Trophoblast cell (in vitro differentiated cells and primary cell): ENCODE results near the gene BRD4.
A peak's percentile ranks its signal among the peaks of the same experiment; 100 is the strongest.

ENCODE experiments used
- DNase-seq, 2 donors: peaks; one replicate each; pipeline ENCODE4 v3.0.0-alpha.2; 2016
- H2AFZ ChIP-seq: 2 replicates; pipeline ENCODE4 v1.6.1; 2013; ENCODE audit warnings: low read length, moderate library complexity, mild to moderate bottlenecking; ENCODE audit not compliant: insufficient read depth, poor library complexity
- H2AK5ac ChIP-seq: 2 replicates; pipeline ENCODE4 v1.6.1; 2013; ENCODE audit warnings: mild to moderate bottlenecking, low read length
- H2BK120ac ChIP-seq: 2 replicates; pipeline ENCODE4 v1.6.1; 2013; ENCODE audit warnings: low read length, mild to moderate bottlenecking, moderate library complexity; ENCODE audit not compliant: insufficient read depth, poor library complexity
- H2BK12ac ChIP-seq: 2 replicates; pipeline ENCODE4 v1.6.1; 2013; ENCODE audit warnings: mild to moderate bottlenecking, low read length, moderate library complexity
- H2BK5ac ChIP-seq: 2 replicates; pipeline ENCODE4 v1.6.1; 2013; ENCODE audit warnings: low read length, low read depth, moderate library complexity, mild to moderate bottlenecking; ENCODE audit not compliant: poor library complexity
- H3K14ac ChIP-seq: 2 replicates; pipeline ENCODE4 v1.6.1; 2013; ENCODE audit warnings: mild to moderate bottlenecking, low read length
- H3K18ac ChIP-seq: 2 replicates; pipeline ENCODE4 v1.6.1; 2013; ENCODE audit warnings: mild to moderate bottlenecking, low read length
- H3K23ac ChIP-seq: 2 replicates; pipeline ENCODE4 v1.6.1; 2013; ENCODE audit warnings: low read length
- H3K27ac ChIP-seq: 2 replicates; pipeline ENCODE4 v1.5.1; 2013; ENCODE audit warnings: low read depth, mild to moderate bottlenecking, inconsistent platforms, low read length, moderate library complexity
- H3K27me3 ChIP-seq: 2 replicates; pipeline ENCODE4 v1.6.1; 2013; ENCODE audit warnings: inconsistent platforms, mild to moderate bottlenecking, low read length, moderate library complexity; ENCODE audit not compliant: insufficient read depth
- H3K36me3 ChIP-seq, 2 experiments: 1 replicate in 1 of 2; 2 replicates in 1 of 2; pipeline ENCODE4 v1.6.1; 2013; ENCODE audit warnings: low read length in 2 of 2, mild to moderate bottlenecking in 2 of 2, moderate library complexity in 1 of 2; ENCODE audit not compliant: insufficient read depth in 2 of 2, control insufficient read depth in 1 of 2
- H3K4ac ChIP-seq: 2 replicates; pipeline ENCODE4 v1.6.1; 2013; ENCODE audit warnings: low read depth, mild to moderate bottlenecking, low read length, moderate library complexity
- H3K4me1 ChIP-seq, 2 experiments: 1 replicate in 1 of 2; 2 replicates in 1 of 2; pipeline ENCODE4 v1.6.1; 2013; ENCODE audit warnings: low read length in 2 of 2, mild to moderate bottlenecking in 2 of 2, moderate library complexity in 1 of 2; ENCODE audit not compliant: insufficient read depth in 2 of 2, control insufficient read depth in 1 of 2
- H3K4me2 ChIP-seq: 2 replicates; pipeline ENCODE4 v1.6.1; 2013; ENCODE audit warnings: inconsistent platforms, mild to moderate bottlenecking, low read length, moderate library complexity
- H3K4me3 ChIP-seq: 2 replicates; pipeline ENCODE4 v1.5.1; 2013; ENCODE audit warnings: mild to moderate bottlenecking, low read depth, low read length, inconsistent platforms
- H3K79me1 ChIP-seq: one replicate; pipeline ENCODE4 v1.6.1; 2013; ENCODE audit warnings: low read length
- H3K79me2 ChIP-seq: 2 replicates; pipeline ENCODE4 v1.6.1; 2013; ENCODE audit warnings: low read length, mild to moderate bottlenecking; ENCODE audit not compliant: control insufficient read depth, insufficient read depth, poor library complexity
- H3K9ac ChIP-seq: 2 replicates; pipeline ENCODE4 v1.6.1; 2013; ENCODE audit warnings: mild to moderate bottlenecking, low read length
- H3K9me3 ChIP-seq: 2 replicates; pipeline ENCODE4 v1.6.1; 2013; ENCODE audit warnings: low read depth, mild to moderate bottlenecking, control low read depth, inconsistent platforms, low read length; ENCODE audit not compliant: insufficient read depth
- H4K12ac ChIP-seq: 2 replicates; pipeline ENCODE4 v1.6.1; 2013; ENCODE audit warnings: low read depth, mild to moderate bottlenecking, low read length, moderate library complexity
- H4K8ac ChIP-seq: 2 replicates; pipeline ENCODE4 v1.6.1; 2013; ENCODE audit warnings: low read depth, mild to moderate bottlenecking, low read length, moderate library complexity
- H4K91ac ChIP-seq: one replicate; pipeline ENCODE4 v1.6.1; 2013; ENCODE audit warnings: low read depth, mild to moderate bottlenecking, low read length, moderate library complexity
- WGBS: extraction: QIAGEN DNeasy Blood & Tissue Kit; methylation state at CpG from one replicate; pipeline ENCODE4 v1.1.7; 2013; ENCODE audit warnings: missing lambda C conversion rate; ENCODE audit not compliant: insufficient read length, insufficient coverage; ENCODE audit errors: extremely low coverage; 5-methylcytosine and 5-hydroxymethylcytosine counted together

The BRD4 gene

GRCh38 chr19:15328312-15328711, 4.0 kb downstream of the BRD4 start:
- Histone ChIP-seq H2BK12ac (no peak overlapping the region), H2BK5ac (no peak overlapping the region), H3K4me1 (peaks cover 17 to 28% of the 10 kb centered on the region in 2 experiments), H2AK5ac (no peak overlapping the region), H4K12ac (no peak overlapping the region), H4K8ac (no peak overlapping the region), H3K9ac (no peak overlapping the region), H3K79me2 (peaks cover 65% of the 10 kb centered on the region), H3K14ac (no peak overlapping the region), H3K4ac (peak overlapping the region; percentile 93), H3K27ac (no peak overlapping the region), H3K9me3 (no peaks in the 10 kb centered on the region), H3K27me3 (no peaks in the 10 kb centered on the region), H3K18ac (no peak overlapping the region), H2BK120ac (no peak overlapping the region), H3K4me2 (no peak overlapping the region), H3K79me1 (peaks cover 14% of the 10 kb centered on the region), H4K91ac (no peak overlapping the region), H3K23ac (no peak overlapping the region), H2AFZ (no peak overlapping the region), H3K4me3 (no peak overlapping the region), H3K36me3 (no peaks in the 10 kb centered on the region)
- no CpG with 5 or more reads among the region's 10 CpGs for WGBS
- peak; percentile 49 to 74 for DNase-seq

GRCh38 chr19:15324791-15325519, 7.4 kb downstream of the BRD4 start:
- Histone ChIP-seq H3K4me1 (peaks cover 17 to 24% of the 10 kb centered on the region in 2 experiments), H3K9me3 (no peaks in the 10 kb centered on the region), H3K4me2 (peak overlapping the region; percentile 12), H3K79me1 (no peaks in the 10 kb centered on the region), H4K91ac (no peak overlapping the region), H3K9ac (no peak overlapping the region), H4K12ac (no peak overlapping the region), H2AK5ac (no peak overlapping the region), H2BK120ac (no peak overlapping the region), H2BK5ac (no peak overlapping the region), H3K4me3 (no peak overlapping the region), H3K4ac (peak overlapping the region; percentile 97), H3K79me2 (peaks cover 55% of the 10 kb centered on the region), H3K18ac (no peak overlapping the region), H3K14ac (no peak overlapping the region), H3K23ac (no peak overlapping the region), H3K27ac (peak overlapping the region; percentile 16), H2AFZ (no peak overlapping the region), H3K27me3 (no peaks in the 10 kb centered on the region), H4K8ac (no peak overlapping the region), H3K36me3 (no peaks in the 10 kb centered on the region), H2BK12ac (no peak overlapping the region)
- DNase-seq: no peak
- no CpG with 5 or more reads among the region's 6 CpGs for WGBS

- no peaks in the 10 kb centered on the region for H3K36me3 ChIP-seq
- no peak overlapping the region for H3K18ac ChIP-seq
- no peaks in the 10 kb centered on the region for H3K79me1 ChIP-seq
- H3K27ac ChIP-seq: peak overlapping the region; percentile 7
- no peak overlapping the region for H2BK5ac ChIP-seq
- no peak overlapping the region for H2AK5ac ChIP-seq
- peak overlapping the region; percentile 97 for H3K4ac ChIP-seq
- H3K27me3 ChIP-seq: no peaks in the 10 kb centered on the region
- peaks cover 57% of the 10 kb centered on the region for H3K79me2 ChIP-seq
- peak overlapping the region; percentile 37 for H3K9ac ChIP-seq
- no peak overlapping the region for H4K91ac ChIP-seq
- peaks cover 26 to 28% of the 10 kb centered on the region in 2 experiments for H3K4me1 ChIP-seq
- H3K4me2 ChIP-seq: no peak overlapping the region
- H2AFZ ChIP-seq: no peak overlapping the region
- H4K12ac ChIP-seq: no peak overlapping the region
- WGBS: no CpG with 5 or more reads among the region's 5 CpGs
- H2BK120ac ChIP-seq: no peak overlapping the region
- no peak overlapping the region for H3K23ac ChIP-seq
- DNase-seq: peak; percentile 64 to 83
- no peaks in the 10 kb centered on the region for H3K9me3 ChIP-seq
- no peak overlapping the region for H2BK12ac ChIP-seq
- H4K8ac ChIP-seq: no peak overlapping the region
- H3K4me3 ChIP-seq: no peak overlapping the region
- no peak overlapping the region for H3K14ac ChIP-seq
These were observed 8.7 kb downstream of the BRD4 start for GRCh38 chr19:15323496-15324235.

GRCh38 chr19:15321739-15322138, 10.6 kb downstream of the BRD4 start:
- Histone ChIP-seq H3K36me3 (peaks cover 3 to 4% of the 10 kb centered on the region in 2 experiments), H4K12ac (no peak overlapping the region), H2AK5ac (no peak overlapping the region), H3K4me2 (no peak overlapping the region), H2BK5ac (no peak overlapping the region), H3K4me3 (no peak overlapping the region), H3K79me2 (peaks cover 58% of the 10 kb centered on the region), H3K23ac (no peak overlapping the region), H2BK12ac (no peak overlapping the region), H4K91ac (no peak overlapping the region), H3K79me1 (no peaks in the 10 kb centered on the region), H2AFZ (no peak overlapping the region), H3K9ac (no peak overlapping the region), H3K27me3 (no peaks in the 10 kb centered on the region), H2BK120ac (no peak overlapping the region), H3K27ac (no peak overlapping the region), H3K18ac (no peak overlapping the region), H3K14ac (no peak overlapping the region), H3K9me3 (no peaks in the 10 kb centered on the region), H3K4me1 (peaks cover 30 to 38% of the 10 kb centered on the region in 2 experiments), H4K8ac (no peak overlapping the region), H3K4ac (peak overlapping the region; percentile 89)
- no peak for DNase-seq
- no CpG with 5 or more reads among the region's 2 CpGs for WGBS
